Measurements from ENCODE around the gene CAST. TPM values are rescaled to one million over a fixed set of nuclear protein-coding genes. Genes with fewer than 3 reads are reported as not detected.
"Not testable (repeated sequence)": the region's sequence is repeated elsewhere in the genome, so short reads cannot be mapped to it uniquely, and the experiment has no call there.

The CAST gene
- total RNA-seq, 1 experiment from 2014 or later, result 136 TPM

GRCh38 chr5:96744218-96744617 is 82.0 kb downstream of the CAST start:
- not testable (repeated sequence) for H3K4me3 ChIP-seq, DNase-seq, H3K27me3 ChIP-seq, H3K9me3 ChIP-seq
- peaks cover 89% of the 10 kb centered on the region for H3K36me3 ChIP-seq

DNA sequence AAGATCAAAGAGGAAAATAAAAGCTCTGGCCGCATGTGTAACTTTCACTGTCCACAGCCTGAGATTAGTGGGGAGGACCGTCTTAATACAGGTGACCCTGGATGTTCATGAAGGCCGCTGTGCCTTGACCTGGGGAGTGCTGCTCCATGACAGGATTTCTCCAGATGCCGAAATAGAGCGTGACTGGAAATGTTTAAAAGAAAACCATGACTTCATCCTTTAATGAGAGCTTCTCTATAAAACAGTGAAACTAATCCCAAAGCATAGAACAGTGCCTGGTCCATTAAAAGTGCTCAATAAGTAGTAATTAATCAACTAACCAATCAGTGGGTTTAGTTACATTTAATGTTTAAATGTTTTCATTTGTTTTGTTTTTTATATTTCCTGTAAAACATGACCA is 82.8 kb downstream of the CAST start:
- peaks cover 91% of the 10 kb centered on the region for H3K36me3 ChIP-seq
- no peak overlapping the region for H3K4me3 ChIP-seq
- DNase-seq, result no peak
- no peaks in the 10 kb centered on the region for H3K9me3 ChIP-seq
- no peaks in the 10 kb centered on the region for H3K27me3 ChIP-seq

DNA sequence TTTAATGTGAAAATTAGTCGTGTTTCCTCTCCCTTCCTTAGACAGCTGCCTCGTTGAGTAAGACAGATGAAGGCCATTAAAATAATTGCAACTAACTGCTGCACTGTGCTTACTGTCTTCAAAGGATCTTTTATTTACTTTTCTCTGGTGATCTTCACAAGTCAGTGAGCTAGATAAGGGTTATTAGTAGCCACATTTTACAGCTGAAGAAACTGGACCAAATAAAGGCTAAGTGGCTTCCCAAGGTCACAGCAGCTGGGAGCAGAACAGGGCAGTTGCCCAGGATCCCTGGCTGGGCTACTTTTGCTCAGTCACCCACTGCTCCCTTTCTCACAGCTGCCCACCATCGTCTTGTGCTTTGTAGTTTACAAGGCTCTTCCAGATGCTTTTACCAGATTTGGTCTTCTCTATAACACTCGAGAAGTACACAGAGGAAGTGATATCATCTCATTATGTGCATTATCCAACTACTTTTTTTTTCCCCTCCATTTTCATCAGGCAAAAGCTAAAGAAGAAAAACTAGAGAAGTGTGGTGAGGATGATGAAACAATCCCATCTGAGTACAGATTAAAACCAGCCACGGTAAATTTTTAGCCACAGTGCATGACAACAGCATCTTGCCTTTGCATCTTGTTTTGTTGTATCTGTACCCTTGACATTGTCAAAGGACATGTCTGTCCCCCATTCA is 83.8 kb downstream of the CAST start:
- Histone ChIP-seq H3K27me3 (no peaks in the 10 kb centered on the region), H3K4me3 (no peak overlapping the region), H3K9me3 (no peaks in the 10 kb centered on the region), H3K36me3 (peaks cover 92% of the 10 kb centered on the region)
- no peak for DNase-seq

GRCh38 chr5:96747720-96748119 is 85.5 kb downstream of the CAST start:
- peaks cover 89% of the 10 kb centered on the region for H3K36me3 ChIP-seq
- no peak for DNase-seq
- no peak overlapping the region for H3K4me3 ChIP-seq
- H3K27me3 ChIP-seq, result no peaks in the 10 kb centered on the region
- H3K9me3 ChIP-seq, result no peaks in the 10 kb centered on the region

DNA sequence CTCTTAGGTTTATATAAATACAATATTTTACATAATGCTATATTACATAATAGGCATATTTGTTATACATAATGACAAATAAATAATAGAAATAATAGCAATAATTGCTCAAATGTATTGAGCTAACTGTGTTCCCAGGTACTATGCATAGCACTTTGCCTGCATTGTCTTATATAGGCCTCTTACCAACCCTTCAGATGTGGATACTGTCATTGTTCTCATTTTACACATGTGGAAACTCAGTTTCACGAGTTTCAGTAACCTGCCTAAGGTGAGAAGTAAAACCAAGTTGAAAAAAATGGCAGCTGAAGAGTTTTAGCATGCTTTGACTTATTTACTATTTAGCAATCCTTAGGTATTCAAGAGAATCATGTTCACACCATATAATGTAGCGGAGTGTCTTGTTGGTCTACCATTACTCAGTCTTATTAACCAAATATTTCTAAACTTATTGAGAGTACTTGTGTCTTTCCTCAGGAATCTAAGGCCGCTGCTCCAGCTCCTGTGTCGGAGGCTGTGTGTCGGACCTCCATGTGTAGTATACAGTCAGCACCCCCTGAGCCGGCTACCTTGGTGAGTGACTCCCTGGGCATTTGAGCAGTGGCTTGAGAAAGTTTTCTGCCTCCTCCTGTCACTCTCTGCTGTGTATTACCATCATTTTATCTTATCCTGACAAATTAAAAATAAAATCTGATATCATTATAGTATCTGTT is 88.1 kb downstream of the CAST start:
- H3K4me3 ChIP-seq, result no peak overlapping the region
- no peak for DNase-seq
- peaks cover 92% of the 10 kb centered on the region for H3K36me3 ChIP-seq
- H3K27me3 ChIP-seq, result no peaks in the 10 kb centered on the region
- no peaks in the 10 kb centered on the region for H3K9me3 ChIP-seq

- no peaks in the 10 kb centered on the region for H3K27me3 ChIP-seq
- H3K4me3 ChIP-seq, result no peak overlapping the region
- H3K36me3 ChIP-seq, result peaks cover 94% of the 10 kb centered on the region
- H3K9me3 ChIP-seq, result no peaks in the 10 kb centered on the region
- no peak for DNase-seq
Measured at GRCh38 chr5:96751203-96752169, 89.3 kb downstream of the CAST start.

GRCh38 chr5:96752341-96753016 is 90.3 kb downstream of the CAST start:
- no peak overlapping the region for H3K4me3 ChIP-seq
- H3K9me3 ChIP-seq, result no peaks in the 10 kb centered on the region
- DNase-seq, result no peak
- peaks cover 95% of the 10 kb centered on the region for H3K36me3 ChIP-seq
- H3K27me3 ChIP-seq, result no peaks in the 10 kb centered on the region

DNA sequence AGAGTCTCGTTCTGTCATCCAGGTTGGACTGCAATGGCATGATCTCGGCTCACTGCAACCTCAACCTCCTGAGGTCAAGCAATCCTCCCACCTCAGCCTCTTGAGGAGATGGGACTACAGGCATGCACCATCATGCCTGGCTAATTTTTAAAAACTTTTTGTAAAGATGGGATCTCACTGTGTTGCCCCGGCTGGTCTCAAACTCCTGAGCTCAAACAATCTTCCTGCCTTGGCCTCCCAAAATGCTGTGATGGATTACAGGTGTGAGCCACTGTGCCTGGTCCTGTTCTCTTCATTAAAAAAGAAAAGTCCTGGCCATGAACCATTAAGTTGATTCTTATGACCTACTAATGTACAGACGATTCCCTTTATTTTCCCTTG is 90.8 kb downstream of the CAST start:
- Histone ChIP-seq H3K4me3 (no peak overlapping the region), H3K27me3 (no peaks in the 10 kb centered on the region), H3K9me3 (no peaks in the 10 kb centered on the region), H3K36me3 (peaks cover 92% of the 10 kb centered on the region)
- no peak for DNase-seq

- no peaks in the 10 kb centered on the region for H3K9me3 ChIP-seq
- H3K4me3 ChIP-seq, result no peak overlapping the region
- no peak for DNase-seq
- no peaks in the 10 kb centered on the region for H3K27me3 ChIP-seq
- peaks cover 90% of the 10 kb centered on the region for H3K36me3 ChIP-seq
Measured at GRCh38 chr5:96753848-96754247, 91.7 kb downstream of the CAST start.

GRCh38 chr5:96755851-96756250 is 93.7 kb downstream of the CAST start:
- Histone ChIP-seq H3K9me3 (no peaks in the 10 kb centered on the region), H3K4me3 (no peak overlapping the region), H3K36me3 (peaks cover 79% of the 10 kb centered on the region), H3K27me3 (no peaks in the 10 kb centered on the region)
- no peak for DNase-seq

DNA sequence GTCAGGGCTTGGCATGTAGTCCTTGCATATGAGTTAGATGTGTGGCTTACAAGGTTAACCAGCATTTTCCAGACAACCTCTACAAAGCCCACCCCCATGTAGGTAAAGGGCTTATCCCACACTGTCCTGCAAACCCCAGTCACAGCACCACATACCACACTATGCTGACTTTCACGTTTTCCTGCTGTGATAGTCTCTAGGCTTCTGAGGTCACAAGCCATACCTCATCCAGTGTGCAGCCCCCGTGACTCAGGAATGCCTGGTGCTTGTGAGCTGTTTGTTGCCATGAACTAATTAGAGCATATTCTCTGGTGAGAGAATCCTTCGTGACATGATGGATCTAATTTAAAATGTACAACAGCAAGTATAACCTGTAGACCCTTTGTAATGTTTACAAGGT is 94.8 kb downstream of the CAST start:
- Histone ChIP-seq H3K27me3 (no peaks in the 10 kb centered on the region), H3K9me3 (no peaks in the 10 kb centered on the region), H3K36me3 (peaks cover 72% of the 10 kb centered on the region), H3K4me3 (no peak overlapping the region)
- DNase-seq, result no peak

DNA sequence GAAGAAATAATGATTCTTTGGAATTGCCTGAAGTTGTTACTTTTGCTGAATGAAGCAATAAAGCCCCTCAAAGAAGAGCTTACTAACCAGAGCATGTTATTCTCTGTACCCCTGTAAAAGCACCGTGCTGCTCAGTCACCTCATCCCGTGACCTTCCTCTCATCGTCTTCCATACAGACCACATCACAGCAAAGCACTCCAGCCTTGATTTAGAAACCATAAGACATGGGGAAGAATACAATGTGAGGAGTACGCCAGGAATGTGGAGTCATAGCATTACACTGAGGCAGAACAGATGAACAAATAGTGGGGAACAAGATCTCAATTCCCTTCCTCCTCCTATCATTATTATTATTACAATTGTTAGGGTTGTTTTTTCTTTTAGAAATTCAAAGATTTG is 96.4 kb downstream of the CAST start:
- H3K9me3 ChIP-seq, result no peaks in the 10 kb centered on the region
- peaks cover 73% of the 10 kb centered on the region for H3K36me3 ChIP-seq
- DNase-seq, result no peak
- no peaks in the 10 kb centered on the region for H3K27me3 ChIP-seq
- no peak overlapping the region for H3K4me3 ChIP-seq

DNA sequence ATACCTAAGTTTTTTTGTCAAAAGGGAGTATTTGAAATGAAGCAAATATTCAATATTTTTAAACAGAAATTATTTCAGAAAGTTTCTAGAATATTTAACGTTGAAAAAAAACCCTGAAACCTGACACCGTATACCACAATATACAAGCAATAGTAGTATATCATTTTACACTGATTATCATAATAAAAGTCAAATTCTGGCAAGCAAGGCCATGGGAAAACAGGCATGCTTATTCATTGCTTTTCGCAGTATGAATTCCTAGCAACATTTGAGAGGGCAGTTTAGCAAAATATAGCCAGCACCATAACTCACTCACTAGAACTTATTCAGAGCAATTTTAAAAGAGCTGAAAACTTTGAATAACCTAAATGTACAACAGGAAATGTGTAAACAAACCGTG is 99.4 kb downstream of the CAST start:
- H3K27me3 ChIP-seq, result no peaks in the 10 kb centered on the region
- no peak overlapping the region for H3K4me3 ChIP-seq
- no peak for DNase-seq
- H3K9me3 ChIP-seq, result no peaks in the 10 kb centered on the region
- peaks cover 67% of the 10 kb centered on the region for H3K36me3 ChIP-seq

DNA sequence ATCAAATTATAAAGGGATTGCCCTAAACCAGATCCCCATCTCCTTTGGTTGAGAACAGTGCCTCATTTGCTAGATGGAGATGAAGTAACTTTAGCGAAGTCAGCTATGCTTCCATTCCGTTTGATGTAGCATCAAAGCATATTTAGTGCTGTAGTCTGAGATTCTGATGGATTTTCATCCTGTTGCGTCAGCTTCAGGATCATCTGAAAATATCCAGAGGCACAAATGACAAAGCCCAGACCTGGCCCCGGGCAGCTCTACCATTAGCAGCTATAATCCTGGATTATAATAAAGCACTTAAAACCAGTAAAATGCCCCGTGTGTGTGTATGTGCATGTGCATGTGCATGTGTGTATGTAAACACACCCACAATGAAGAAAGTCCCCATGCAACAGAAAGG is 100.8 kb downstream of the CAST start:
- H3K27me3 ChIP-seq, result no peaks in the 10 kb centered on the region
- H3K9me3 ChIP-seq, result no peaks in the 10 kb centered on the region
- DNase-seq, result no peak
- peaks cover 71% of the 10 kb centered on the region for H3K36me3 ChIP-seq
- H3K4me3 ChIP-seq, result no peak overlapping the region

- H3K9me3 ChIP-seq, result no peaks in the 10 kb centered on the region
- no peaks in the 10 kb centered on the region for H3K27me3 ChIP-seq
- no peak overlapping the region for H3K4me3 ChIP-seq
- peaks cover 82% of the 10 kb centered on the region for H3K36me3 ChIP-seq
- no peak for DNase-seq
Measured at GRCh38 chr5:96765043-96765442, 102.9 kb downstream of the CAST start.

GRCh38 chr5:96768708-96769251 is 106.6 kb downstream of the CAST start:
- peaks cover 92% of the 10 kb centered on the region for H3K36me3 ChIP-seq
- no peak overlapping the region for H3K4me3 ChIP-seq
- no peak for DNase-seq
- H3K9me3 ChIP-seq, result no peaks in the 10 kb centered on the region
- no peaks in the 10 kb centered on the region for H3K27me3 ChIP-seq

Data from MG63 (cell line).